ENCODE measurements around the gene SPATA13. TPM values are rescaled to one million over a fixed set of nuclear protein-coding genes. Genes with fewer than 3 reads are reported as not detected.

SPATA13 gene
- total and polyA plus RNA-seq, 2 donors (not counting 1 experiment from before 2014, with no cell fraction given): 5.7 to 8.3 TPM

GRCh38 chr13:24159357-24159756 is 1.2 kb upstream of the SPATA13 start:
- peaks cover 0 to 29% (median 11%) of the 10 kb centered on the region in 4 experiments for H3K27me3 ChIP-seq (replicated peaks in 1 of 4; ENCODE audit: control extremely low read depth in 1 of 4, control insufficient read depth in 3 of 4, insufficient read depth in 4 of 4, low read length in 3 of 4)
- H3K27ac Mint-ChIP-seq: no peak overlapping the region

More at GRCh38 chr13:24159357-24159756, 1.2 kb upstream of the SPATA13 start:
- Histone ChIP-seq H3K4me3 (ENCODE audit: control extremely low read depth in 1 of 5, extremely low read depth in 1 of 5, insufficient read depth in 1 of 5, low read depth in 2 of 5, low read length in 4 of 5) (no peak overlapping the region), H3K79me2 (ENCODE audit: control insufficient read depth, insufficient read depth, low read length) (no peaks in the 10 kb centered on the region), H4K20me1 (ENCODE audit: control insufficient read depth, insufficient read depth, low read length, poor library complexity, severe bottlenecking) (no peaks in the 10 kb centered on the region), H3K4me2 (replicated peaks; ENCODE audit: low read depth, low read length, poor library complexity, severe bottlenecking) (no peak overlapping the region), H3K9ac (ENCODE audit: low read length) (no peak overlapping the region), H2AFZ (ENCODE audit: insufficient read depth, low read depth, low read length, poor library complexity, severe bottlenecking) (no peak overlapping the region), H3K27ac (ENCODE audit: low read length in 2 of 2) (no peak overlapping the region), H3K9me3 (ENCODE audit: control extremely low read depth in 1 of 3, control insufficient read depth in 2 of 3, insufficient read depth in 1 of 3, low read length in 2 of 3) (no peaks in the 10 kb centered on the region), H3K4me1 (ENCODE audit: control insufficient read depth in 2 of 2, insufficient read depth in 2 of 2, low read length in 2 of 2) (peaks cover 9 to 20% of the 10 kb centered on the region in 2 donors), H3K36me3 (replicated peaks in 1 of 2; ENCODE audit: control extremely low read depth in 1 of 2, control insufficient read depth in 1 of 2, extremely low read depth in 1 of 2, insufficient read depth in 2 of 2, low read length in 1 of 2) (no peaks in the 10 kb centered on the region)
- Mint-ChIP-seq H3K27me3 (peaks cover 21% of the 10 kb centered on the region), H3K4me1 (peaks cover 18% of the 10 kb centered on the region), H3K9me3 (ENCODE audit: insufficient read depth) (no peaks in the 10 kb centered on the region), H3K4me3 (no peak overlapping the region)
- DNase-seq: no peak
- CTCF ChIA-PET: no interaction called here
- WGBS (ENCODE audit: insufficient coverage): no CpG with 5 or more reads among the region's 5 CpGs
- intact Hi-C loops (cut with micrococcal nuclease): no loop called here
- POLR2A ChIA-PET: no interaction called here
- ATAC-seq (ENCODE audit: low read depth): no peak
- TF ChIP-seq EZH2 (IDR thresholded peaks at IDR 0.05; ENCODE audit: borderline replicate concordance, insufficient read depth, low read depth, low read length, poor library complexity, severe bottlenecking) (no peak), CTCF (IDR thresholded peaks at IDR 0.05) (no peak)

Data from B cell (primary cell).